ENCODE data around the gene CPXM1.

CPXM1 gene

GRCh38 chr20:2762578-2763131 is 37.8 kb downstream of the CPXM1 start:
- Mint-ChIP-seq H3K4me1 (no peaks in the 10 kb centered on the region), H3K36me3 (ENCODE audit: insufficient read depth) (no peaks in the 10 kb centered on the region), H3K9me3 (no peaks in the 10 kb centered on the region), H3K4me3 (no peak overlapping the region), H3K27ac (ENCODE audit: low read depth) (no peak overlapping the region), H3K27me3 (peaks cover 27% of the 10 kb centered on the region)
- no peak for ATAC-seq (replicated peaks; ENCODE audit: extremely low read depth, poor library complexity, severe bottlenecking)
- DNase-seq (ENCODE audit: low spot score in 2 of 2) = no peak

DNA sequence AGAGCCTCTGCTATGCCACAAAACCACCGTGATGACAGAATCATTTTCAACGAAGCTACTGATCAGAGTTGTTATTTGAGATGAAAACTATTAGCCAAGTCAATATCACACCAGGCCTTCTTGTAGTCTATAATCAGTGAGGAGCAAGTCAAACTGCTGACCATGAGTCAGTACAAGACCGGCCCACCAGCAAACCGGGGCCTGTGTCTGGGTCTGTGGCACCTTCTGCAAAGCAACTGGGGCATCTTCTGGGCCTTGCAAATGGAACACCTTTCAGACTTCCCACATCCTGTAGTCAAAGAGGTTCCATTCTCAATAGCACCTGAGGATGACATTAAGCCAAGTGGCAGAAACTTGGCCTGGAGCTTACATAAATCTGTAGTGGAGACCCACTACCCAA is 38.5 kb downstream of the CPXM1 start:
- no peaks in the 10 kb centered on the region for H3K9me3 Mint-ChIP-seq
- H3K4me1 Mint-ChIP-seq = peaks cover under 1% of the 10 kb centered on the region
- H3K27ac Mint-ChIP-seq (ENCODE audit: low read depth) = no peak overlapping the region
- DNase-seq (ENCODE audit: low spot score in 2 of 2) = no peak
- H3K27me3 Mint-ChIP-seq = peaks cover 23% of the 10 kb centered on the region
- no peaks in the 10 kb centered on the region for H3K36me3 Mint-ChIP-seq (ENCODE audit: insufficient read depth)
- no peak for ATAC-seq (replicated peaks; ENCODE audit: extremely low read depth, poor library complexity, severe bottlenecking)
- no peak overlapping the region for H3K4me3 Mint-ChIP-seq

GRCh38 chr20:2760952-2761305 is 39.5 kb downstream of the CPXM1 start:
- no peak for DNase-seq (ENCODE audit: low spot score in 2 of 2)
- no peak for ATAC-seq (replicated peaks; ENCODE audit: extremely low read depth, poor library complexity, severe bottlenecking)
- H3K36me3 Mint-ChIP-seq (ENCODE audit: insufficient read depth) = no peaks in the 10 kb centered on the region
- H3K4me3 Mint-ChIP-seq = no peak overlapping the region
- no peaks in the 10 kb centered on the region for H3K9me3 Mint-ChIP-seq
- H3K4me1 Mint-ChIP-seq = peaks cover 10% of the 10 kb centered on the region
- H3K27me3 Mint-ChIP-seq = peaks cover 31% of the 10 kb centered on the region
- H3K27ac Mint-ChIP-seq (ENCODE audit: low read depth) = no peak overlapping the region

GRCh38 chr20:2760297-2760951 is 40.0 kb downstream of the CPXM1 start:
- Mint-ChIP-seq H3K4me1 (peaks cover 10% of the 10 kb centered on the region), H3K27ac (ENCODE audit: low read depth) (no peak overlapping the region), H3K4me3 (no peak overlapping the region), H3K9me3 (no peaks in the 10 kb centered on the region), H3K27me3 (peaks cover 32% of the 10 kb centered on the region), H3K36me3 (ENCODE audit: insufficient read depth) (peaks cover 2% of the 10 kb centered on the region)
- no peak for DNase-seq (ENCODE audit: low spot score in 2 of 2)
- ATAC-seq (replicated peaks; ENCODE audit: extremely low read depth, poor library complexity, severe bottlenecking) = no peak

DNA sequence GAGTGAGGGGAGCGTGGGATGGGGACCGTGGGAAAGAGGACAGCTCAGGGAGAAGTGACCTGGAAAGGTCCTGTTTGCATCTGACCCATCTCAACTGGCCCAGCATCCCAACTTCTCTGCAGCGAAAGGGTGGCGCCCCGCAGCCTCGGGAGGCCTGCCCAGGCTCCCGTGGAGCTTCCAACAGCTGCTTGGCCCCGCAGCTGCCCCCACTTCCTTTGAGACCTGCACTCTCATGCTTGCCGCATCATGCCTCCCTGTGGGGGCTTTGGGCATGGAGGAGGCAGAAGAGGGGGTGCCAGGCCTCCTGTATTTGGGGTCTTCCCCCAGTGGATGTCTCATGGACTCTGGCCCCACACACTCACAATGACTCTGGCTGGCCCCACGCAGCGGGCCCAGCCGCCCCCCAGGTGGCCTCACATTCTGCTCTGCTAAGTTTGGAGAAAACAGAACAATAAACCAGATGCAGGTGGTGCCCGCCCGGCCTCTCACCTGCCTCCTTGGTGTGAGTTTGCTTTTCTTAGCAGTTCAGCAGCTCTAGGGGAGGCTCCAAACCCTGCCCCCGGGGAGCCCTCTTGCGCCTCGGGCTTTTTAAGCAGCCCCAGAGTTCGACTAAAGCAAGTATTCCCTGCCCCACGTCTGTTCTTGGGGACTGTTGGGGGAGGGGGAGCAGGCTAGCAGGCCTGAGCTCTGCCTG is 40.7 kb downstream of the CPXM1 start:
- Mint-ChIP-seq H3K9me3 (no peaks in the 10 kb centered on the region), H3K4me1 (peaks cover 10% of the 10 kb centered on the region), H3K36me3 (ENCODE audit: insufficient read depth) (peaks cover 2% of the 10 kb centered on the region), H3K4me3 (no peak overlapping the region), H3K27ac (ENCODE audit: low read depth) (no peak overlapping the region), H3K27me3 (peaks cover 32% of the 10 kb centered on the region)
- no peak for ATAC-seq (replicated peaks; ENCODE audit: extremely low read depth, poor library complexity, severe bottlenecking)
- no peak for DNase-seq (ENCODE audit: low spot score in 2 of 2)

- DNase-seq (ENCODE audit: low spot score in 2 of 2) (no peak), ATAC-seq (replicated peaks; ENCODE audit: extremely low read depth, poor library complexity, severe bottlenecking) (no peak)
- Mint-ChIP-seq H3K27me3 (peaks cover 32% of the 10 kb centered on the region), H3K36me3 (ENCODE audit: insufficient read depth) (peaks cover 2% of the 10 kb centered on the region), H3K4me1 (peaks cover 10% of the 10 kb centered on the region), H3K4me3 (no peak overlapping the region), H3K27ac (ENCODE audit: low read depth) (no peak overlapping the region), H3K9me3 (no peaks in the 10 kb centered on the region)
These were observed 41.3 kb downstream of the CPXM1 start for GRCh38 chr20:2759143-2759542.

DNA sequence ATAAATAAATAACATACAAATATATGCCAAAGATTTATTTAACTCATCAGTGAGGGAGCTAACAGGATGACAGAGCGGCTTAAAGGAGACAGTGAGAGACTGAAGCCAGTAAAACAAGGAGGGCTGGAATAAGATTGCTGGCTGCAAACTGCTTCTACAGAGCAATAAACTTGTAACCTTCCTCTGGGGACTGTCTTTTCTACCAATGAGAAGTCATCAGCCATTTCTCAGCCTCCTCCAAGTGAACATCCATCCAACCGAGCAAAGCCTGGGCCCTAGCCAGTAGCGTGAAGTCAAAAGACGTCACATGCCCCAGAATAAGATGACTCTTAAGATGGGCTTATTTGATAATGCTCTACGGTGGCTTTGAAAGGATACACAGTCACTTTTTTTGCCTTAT is 42.5 kb downstream of the CPXM1 start:
- no peak for ATAC-seq (replicated peaks; ENCODE audit: extremely low read depth, poor library complexity, severe bottlenecking)

GRCh38 chr20:2757001-2757400 is 43.4 kb downstream of the CPXM1 start:
- Mint-ChIP-seq H3K4me1 (peaks cover 26% of the 10 kb centered on the region), H3K4me3 (no peak overlapping the region), H3K9me3 (no peaks in the 10 kb centered on the region), H3K36me3 (ENCODE audit: insufficient read depth) (peaks cover 4% of the 10 kb centered on the region), H3K27me3 (peaks cover 32% of the 10 kb centered on the region), H3K27ac (ENCODE audit: low read depth) (no peak overlapping the region)
- ATAC-seq (replicated peaks; ENCODE audit: extremely low read depth, poor library complexity, severe bottlenecking) = no peak
- no peak for DNase-seq (ENCODE audit: low spot score in 2 of 2)

More for the DNA sequence above, 42.5 kb downstream of the CPXM1 start:
- H3K4me3 Mint-ChIP-seq = no peak overlapping the region
- peaks cover 2% of the 10 kb centered on the region for H3K36me3 Mint-ChIP-seq (ENCODE audit: insufficient read depth)
- peaks cover 32% of the 10 kb centered on the region for H3K27me3 Mint-ChIP-seq
- no peak overlapping the region for H3K27ac Mint-ChIP-seq (ENCODE audit: low read depth)
- no peak for DNase-seq (ENCODE audit: low spot score in 2 of 2)
- no peaks in the 10 kb centered on the region for H3K9me3 Mint-ChIP-seq
- peaks cover 21% of the 10 kb centered on the region for H3K4me1 Mint-ChIP-seq

DNA sequence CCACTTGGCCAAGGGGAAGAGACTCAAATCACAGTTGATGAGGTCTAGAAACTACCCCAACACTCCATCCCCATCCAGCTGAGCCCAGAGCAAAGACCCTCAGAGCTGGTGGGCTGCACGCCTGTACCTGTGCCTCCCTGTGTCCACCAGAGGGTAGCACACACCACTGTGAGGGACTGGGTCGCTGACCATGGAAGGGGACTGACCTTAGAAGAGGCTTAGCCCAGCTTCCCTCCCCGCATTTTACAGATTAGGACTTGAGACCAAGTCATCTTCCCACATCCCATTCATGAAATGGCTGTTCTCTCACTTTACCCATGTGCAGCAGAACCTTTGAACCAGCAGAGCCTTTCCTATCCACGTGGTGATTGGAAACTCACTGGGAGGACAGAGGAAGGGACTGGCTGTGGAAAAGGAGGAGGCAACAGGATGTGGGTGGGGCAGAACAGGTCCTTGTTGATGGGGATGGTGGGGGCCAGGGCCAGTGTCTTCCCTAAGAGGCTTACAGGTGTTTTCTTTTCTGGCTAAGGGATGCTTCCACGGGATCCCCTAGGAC is 44.3 kb downstream of the CPXM1 start:
- no peak overlapping the region for H3K4me3 Mint-ChIP-seq
- H3K36me3 Mint-ChIP-seq (ENCODE audit: insufficient read depth) = peaks cover 4% of the 10 kb centered on the region
- peaks cover 29% of the 10 kb centered on the region for H3K27me3 Mint-ChIP-seq
- no peak overlapping the region for H3K27ac Mint-ChIP-seq (ENCODE audit: low read depth)
- no peaks in the 10 kb centered on the region for H3K9me3 Mint-ChIP-seq
- H3K4me1 Mint-ChIP-seq = peaks cover 28% of the 10 kb centered on the region
- no peak for DNase-seq (ENCODE audit: low spot score in 2 of 2)
- ATAC-seq (replicated peaks; ENCODE audit: extremely low read depth, poor library complexity, severe bottlenecking) = no peak

DNA sequence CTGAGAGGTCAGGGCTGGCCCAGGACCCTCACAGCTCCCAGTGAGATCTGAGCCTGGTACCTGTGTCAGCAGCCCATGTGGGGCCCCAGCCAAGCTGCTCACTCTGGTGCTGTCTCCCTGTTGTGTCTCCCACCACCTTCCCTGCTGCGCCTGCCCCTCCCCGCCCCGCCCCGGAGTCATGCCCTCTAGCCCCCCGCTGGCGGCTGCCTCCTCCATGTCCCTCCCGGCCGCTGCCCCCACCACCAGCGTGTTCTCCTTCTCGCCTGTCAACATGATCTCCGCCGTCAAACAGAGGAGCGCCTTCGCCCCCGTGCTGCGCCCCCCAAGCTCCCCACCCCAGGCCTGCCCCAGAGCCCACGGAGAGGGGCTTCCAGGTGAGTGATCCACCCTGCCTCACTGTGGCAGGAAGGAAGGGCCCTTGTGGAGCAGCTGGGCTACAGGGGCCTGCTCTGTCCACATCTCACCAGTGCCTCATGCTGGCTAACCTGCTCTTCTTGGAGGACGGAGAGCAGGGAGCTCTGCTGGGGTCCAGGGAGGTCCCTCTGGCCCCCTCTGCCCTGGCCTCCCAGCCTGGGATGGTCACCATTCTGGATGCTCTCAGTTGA is 44.9 kb downstream of the CPXM1 start:
- H3K27ac Mint-ChIP-seq (ENCODE audit: low read depth) = no peak overlapping the region
- no peaks in the 10 kb centered on the region for H3K9me3 Mint-ChIP-seq
- peaks cover 34% of the 10 kb centered on the region for H3K4me1 Mint-ChIP-seq
- no peak overlapping the region for H3K4me3 Mint-ChIP-seq
- no peak for ATAC-seq (replicated peaks; ENCODE audit: extremely low read depth, poor library complexity, severe bottlenecking)
- H3K36me3 Mint-ChIP-seq (ENCODE audit: insufficient read depth) = peaks cover 6% of the 10 kb centered on the region
- DNase-seq (ENCODE audit: low spot score in 2 of 2) = no peak
- H3K27me3 Mint-ChIP-seq = peaks cover 23% of the 10 kb centered on the region

GRCh38 chr20:2754424-2754823 is 46.0 kb downstream of the CPXM1 start:
- Mint-ChIP-seq H3K4me1 (peaks cover 44% of the 10 kb centered on the region), H3K27me3 (peaks cover 21% of the 10 kb centered on the region), H3K9me3 (no peaks in the 10 kb centered on the region), H3K27ac (ENCODE audit: low read depth) (no peak overlapping the region), H3K36me3 (ENCODE audit: insufficient read depth) (peaks cover 7% of the 10 kb centered on the region), H3K4me3 (no peak overlapping the region)
- ATAC-seq (replicated peaks; ENCODE audit: extremely low read depth, poor library complexity, severe bottlenecking) (no peak), DNase-seq (ENCODE audit: low spot score in 2 of 2) (no peak)

- no peak for ATAC-seq (replicated peaks; ENCODE audit: extremely low read depth, poor library complexity, severe bottlenecking)
- DNase-seq (ENCODE audit: low spot score in 2 of 2) = no peak
- Mint-ChIP-seq H3K36me3 (ENCODE audit: insufficient read depth) (peaks cover 9% of the 10 kb centered on the region), H3K27ac (ENCODE audit: low read depth) (no peak overlapping the region), H3K27me3 (peaks cover 21% of the 10 kb centered on the region), H3K4me3 (peak overlapping the region; percentile 81), H3K9me3 (no peaks in the 10 kb centered on the region), H3K4me1 (peaks cover 44% of the 10 kb centered on the region)
These were observed 46.9 kb downstream of the CPXM1 start for GRCh38 chr20:2753461-2754040.

All from central memory CD8-positive, alpha-beta T cell (primary cell).